Activated CD4-positive, alpha-beta T cell treated with anti-CD3 and anti-CD28 coated beads, Interleukin-2, amount 10 ng/mL, durations not matched to agents 24 days and 14 days (primary cell): ENCODE measurements around the gene MCM7. TPM values are rescaled to one million over a fixed set of nuclear protein-coding genes. Genes with fewer than 3 reads are reported as not detected.

Experiments
- DNase-seq: peaks from one replicate; pipeline ENCODE4 v3.0.0; 2022
- H3K27ac Mint-ChIP-seq: one replicate; pipeline ENCODE4 v1.8.0; 2022; ENCODE audit warnings: mild to moderate bottlenecking, mixed read lengths
- H3K27me3 Mint-ChIP-seq: one replicate; pipeline ENCODE4 v1.8.0; 2022; ENCODE audit warnings: mixed read lengths
- H3K36me3 Mint-ChIP-seq: one replicate; pipeline ENCODE4 v1.8.0; 2022; ENCODE audit warnings: low read depth, mild to moderate bottlenecking, mixed read lengths
- H3K4me1 Mint-ChIP-seq: one replicate; pipeline ENCODE4 v1.8.0; 2021; ENCODE audit warnings: mixed read lengths
- H3K4me3 Mint-ChIP-seq: one replicate; pipeline ENCODE4 v1.8.0; 2022; ENCODE audit warnings: mild to moderate bottlenecking, moderate library complexity, mixed read lengths
- H3K9me3 Mint-ChIP-seq: one replicate; pipeline ENCODE4 v1.8.0; 2021; ENCODE audit warnings: mixed read lengths
- intact Hi-C: fragments of 100-400 bp; cut with micrococcal nuclease; formaldehyde crosslinking; loops from one replicate; pipeline ENCODE4 v1.15.1; 2023
- total RNA-seq: library from RNA; stranded (reverse); gene quantifications from 2 replicates; pipeline ENCODE4 v1.2.3, GENCODE V29; 2022

The MCM7 gene
- total RNA-seq, 1 donor from 2014 or later, result 464 TPM

DNA sequence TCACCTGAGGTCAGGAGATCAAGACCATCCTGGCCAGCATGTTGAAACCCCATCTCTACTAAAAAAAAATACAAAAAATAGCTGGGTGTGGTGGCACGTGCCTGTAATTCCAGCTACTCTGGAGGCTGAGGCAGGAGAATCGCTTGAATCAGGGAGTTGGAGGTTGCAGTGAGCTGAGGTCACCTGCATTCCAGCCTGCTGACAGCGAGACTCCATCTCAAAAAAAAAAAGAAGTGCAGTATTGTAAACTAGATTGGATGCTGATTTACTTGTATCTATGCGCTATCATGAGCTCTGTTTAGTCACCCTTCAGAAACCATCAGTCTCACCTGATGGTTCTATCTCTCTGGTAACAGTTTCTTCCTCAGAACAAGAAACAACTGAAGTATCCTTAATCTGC lies 37.8 kb downstream of the MCM7 start:
- Mint-ChIP-seq H3K27ac (no peak overlapping the region), H3K4me3 (no peak overlapping the region), H3K27me3 (no peaks in the 10 kb centered on the region), H3K4me1 (no peaks in the 10 kb centered on the region), H3K9me3 (peaks cover 3% of the 10 kb centered on the region), H3K36me3 (peaks cover 56% of the 10 kb centered on the region)
- DNase-seq, result no peak
- intact Hi-C loops, result no loop called here

DNA sequence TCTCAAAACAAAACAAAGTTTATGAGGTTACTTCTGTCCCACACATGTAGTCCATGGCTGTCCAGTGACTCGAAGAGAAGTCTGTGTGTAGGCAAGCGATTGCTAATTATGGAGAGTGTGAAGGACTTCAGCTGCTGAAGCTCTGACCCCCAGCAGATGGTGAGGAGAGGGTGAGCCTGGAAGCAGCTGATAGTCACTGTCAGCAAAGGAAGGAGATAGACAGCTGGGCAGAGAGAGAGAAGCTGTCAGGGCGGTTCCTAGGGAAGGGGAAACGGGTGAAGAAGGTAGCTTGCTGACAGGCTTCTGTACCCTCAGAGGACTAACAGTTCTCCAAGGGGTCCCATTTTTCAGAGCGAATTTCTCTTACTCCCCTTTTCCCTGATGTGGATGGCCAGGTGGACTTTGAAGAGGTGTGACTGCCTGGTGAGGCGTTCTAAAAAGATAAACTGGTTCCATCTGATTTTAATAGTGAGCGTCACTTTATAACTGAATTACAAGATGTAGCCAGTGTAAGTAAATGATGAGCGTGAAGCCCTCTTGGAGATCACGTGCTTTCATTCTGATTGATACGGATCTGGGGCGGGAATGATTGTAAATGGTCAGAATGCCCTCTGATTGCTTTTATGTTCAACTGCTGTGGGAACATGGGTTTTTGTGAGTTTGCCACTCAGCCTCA lies 39.5 kb downstream of the MCM7 start:
- no peaks in the 10 kb centered on the region for H3K4me1 Mint-ChIP-seq
- no peaks in the 10 kb centered on the region for H3K27me3 Mint-ChIP-seq
- intact Hi-C loops, result no loop called here
- peaks cover 55% of the 10 kb centered on the region for H3K36me3 Mint-ChIP-seq
- no peak overlapping the region for H3K4me3 Mint-ChIP-seq
- no peak overlapping the region for H3K27ac Mint-ChIP-seq
- DNase-seq, result no peak
- no peaks in the 10 kb centered on the region for H3K9me3 Mint-ChIP-seq

DNA sequence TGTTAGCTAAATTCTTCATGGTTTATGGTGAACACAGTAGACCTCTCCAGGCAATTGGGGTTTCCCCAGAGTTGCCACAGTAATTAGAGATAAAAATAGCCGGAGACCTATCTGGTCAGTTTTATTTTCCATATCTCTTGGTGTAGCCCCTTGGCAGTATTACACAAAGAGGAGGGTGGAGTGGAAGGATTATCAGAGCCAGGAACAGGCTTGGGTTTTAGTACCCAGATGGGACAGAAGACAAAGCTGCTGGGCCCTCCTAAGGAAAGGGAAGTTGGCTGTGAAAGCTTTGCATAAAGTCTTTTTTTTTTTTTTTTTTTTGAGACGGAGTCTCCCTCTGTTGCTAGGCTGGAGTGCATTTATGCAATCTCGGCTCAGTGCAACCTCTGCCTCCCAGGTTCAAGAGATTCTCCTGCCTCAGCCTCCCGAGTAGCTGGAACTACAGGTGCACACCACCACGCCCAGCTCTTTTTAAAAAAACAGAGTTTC lies 41.9 kb downstream of the MCM7 start:
- Mint-ChIP-seq H3K27me3 (no peaks in the 10 kb centered on the region), H3K4me1 (no peaks in the 10 kb centered on the region), H3K36me3 (peaks cover 41% of the 10 kb centered on the region), H3K27ac (no peak overlapping the region), H3K4me3 (no peak overlapping the region), H3K9me3 (no peaks in the 10 kb centered on the region)
- intact Hi-C loops, result no loop called here
- DNase-seq, result no peak

DNA sequence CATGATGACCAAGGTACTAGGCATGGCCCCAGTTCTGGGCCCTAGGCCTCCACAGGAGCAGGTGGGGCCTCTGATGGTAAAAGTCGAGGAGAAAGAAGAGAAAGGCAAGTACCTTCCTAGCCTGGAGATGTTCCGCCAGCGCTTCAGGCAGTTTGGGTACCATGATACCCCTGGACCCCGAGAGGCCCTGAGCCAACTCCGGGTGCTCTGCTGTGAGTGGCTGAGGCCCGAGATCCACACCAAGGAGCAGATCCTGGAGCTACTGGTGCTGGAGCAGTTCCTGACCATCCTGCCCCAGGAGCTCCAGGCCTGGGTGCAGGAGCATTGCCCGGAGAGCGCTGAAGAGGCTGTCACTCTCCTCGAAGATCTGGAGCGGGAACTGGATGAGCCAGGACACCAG lies 44.2 kb downstream of the MCM7 start:
- H3K9me3 Mint-ChIP-seq, result no peaks in the 10 kb centered on the region
- no peak for DNase-seq
- peaks cover 32% of the 10 kb centered on the region for H3K36me3 Mint-ChIP-seq
- H3K4me1 Mint-ChIP-seq, result no peaks in the 10 kb centered on the region
- intact Hi-C loops, result no loop called here
- H3K4me3 Mint-ChIP-seq, result no peak overlapping the region
- H3K27me3 Mint-ChIP-seq, result no peaks in the 10 kb centered on the region
- H3K27ac Mint-ChIP-seq, result peak overlapping the region; percentile 36

DNA sequence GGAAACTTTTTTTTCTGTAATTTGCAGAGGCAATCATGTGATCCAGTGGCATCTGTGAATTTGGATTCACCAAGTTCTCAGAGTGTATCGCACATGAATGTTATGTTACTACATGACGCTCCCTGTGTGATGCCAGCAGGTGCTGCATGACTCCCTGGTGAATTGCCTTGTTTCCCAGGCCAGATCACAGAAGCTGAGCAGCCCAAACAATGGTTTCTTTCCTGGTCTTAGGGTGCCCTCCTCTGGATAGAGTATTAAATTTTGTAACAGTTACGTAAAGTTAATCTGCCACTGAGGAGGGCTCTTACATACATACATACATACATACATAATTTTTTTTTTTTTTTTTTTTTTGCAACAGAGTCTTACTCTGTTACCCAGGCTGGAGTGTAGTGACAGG lies 48.0 kb downstream of the MCM7 start:
- no peaks in the 10 kb centered on the region for H3K27me3 Mint-ChIP-seq
- no peaks in the 10 kb centered on the region for H3K9me3 Mint-ChIP-seq
- intact Hi-C loops, result loop anchor here (2.0 to 5.0 kb wide), 3 partner anchors 36 to 76 kb away; partner anchors contain the start of genes AZGP1 and ZKSCAN1
- peaks cover 10% of the 10 kb centered on the region for H3K4me1 Mint-ChIP-seq
- no peak overlapping the region for H3K4me3 Mint-ChIP-seq
- peak; percentile 81 for DNase-seq
- H3K36me3 Mint-ChIP-seq, result peaks cover 14% of the 10 kb centered on the region
- no peak overlapping the region for H3K27ac Mint-ChIP-seq

DNA sequence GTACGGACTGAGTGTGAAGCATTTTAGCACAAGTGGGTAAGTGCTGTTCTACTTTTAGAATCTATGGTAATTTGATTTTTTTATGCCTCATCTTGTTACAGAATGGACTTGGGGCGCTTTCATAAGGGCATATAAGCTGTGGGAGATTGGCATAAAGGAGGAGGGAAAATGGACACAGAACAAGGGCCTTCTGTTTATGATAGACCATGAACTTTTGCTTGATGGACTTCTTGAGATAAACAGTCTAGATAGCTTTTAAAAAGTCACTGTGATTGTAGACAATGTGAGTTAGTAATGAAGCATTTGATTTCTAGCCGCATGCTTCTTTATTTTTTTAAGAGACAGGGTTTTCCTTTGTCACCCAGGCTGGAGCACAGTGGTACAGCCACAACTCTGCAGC lies 49.6 kb downstream of the MCM7 start:
- Mint-ChIP-seq H3K27me3 (peaks cover under 1% of the 10 kb centered on the region), H3K36me3 (peaks cover 2% of the 10 kb centered on the region), H3K4me3 (peak overlapping the region; percentile 53), H3K4me1 (peaks cover 10% of the 10 kb centered on the region), H3K27ac (no peak overlapping the region), H3K9me3 (no peaks in the 10 kb centered on the region)
- no peak for DNase-seq
- intact Hi-C loops, result loop anchor here (2.0 to 5.0 kb wide), 3 partner anchors 34 to 74 kb away; partner anchors contain the start of genes AZGP1 and ZKSCAN1

DNA sequence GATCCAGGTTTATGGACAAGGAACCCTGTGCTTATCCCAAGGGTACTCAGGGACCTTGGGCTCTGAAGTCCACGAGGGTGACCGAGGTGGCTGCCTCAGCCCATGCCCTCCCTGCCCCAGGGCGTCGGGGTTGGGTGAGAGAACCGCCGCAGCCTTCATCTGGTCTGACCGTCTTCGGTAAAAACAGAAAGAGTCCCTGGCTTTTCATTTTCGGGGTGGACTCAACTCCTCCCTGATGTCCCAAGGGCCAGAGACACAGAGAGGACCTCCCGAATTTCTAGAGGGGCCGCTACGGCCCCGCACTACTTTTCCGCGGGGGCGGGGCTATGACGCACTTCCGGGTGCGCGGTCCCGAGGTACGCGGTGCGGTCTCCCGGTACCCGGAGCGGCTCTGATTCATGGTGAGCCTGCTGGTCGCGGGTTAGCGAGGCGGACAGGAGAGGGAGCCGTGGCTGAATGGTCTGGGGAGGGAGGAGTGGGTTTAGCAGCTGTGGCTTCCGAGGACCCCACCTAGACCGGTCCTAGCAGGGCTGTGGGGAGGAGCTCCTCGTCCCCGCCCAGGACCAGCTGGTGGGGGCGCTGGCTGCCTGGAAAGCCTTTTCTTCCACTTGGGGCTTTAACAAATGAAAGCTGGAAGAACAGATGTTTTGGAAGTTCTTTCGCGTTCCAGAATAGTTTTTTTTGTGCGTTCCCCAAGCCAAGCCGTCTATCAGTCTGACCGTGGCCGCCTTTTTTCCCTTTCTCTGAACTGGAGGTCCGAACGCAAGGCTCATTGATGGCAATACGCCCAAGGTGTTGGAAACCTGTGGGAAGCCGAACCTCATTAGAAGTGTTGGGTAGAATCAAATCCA lies 51.5 kb downstream of the MCM7 start, which contains the start of gene ZSCAN21:
ZSCAN21 (plus strand) TSS at position 334 of the 851 bp plus-strand sequence. CDS start 7,233 bp downstream, outside the sequence.
- H3K27ac Mint-ChIP-seq, result peak within 1 kb of the TSS; percentile 93

DNA sequence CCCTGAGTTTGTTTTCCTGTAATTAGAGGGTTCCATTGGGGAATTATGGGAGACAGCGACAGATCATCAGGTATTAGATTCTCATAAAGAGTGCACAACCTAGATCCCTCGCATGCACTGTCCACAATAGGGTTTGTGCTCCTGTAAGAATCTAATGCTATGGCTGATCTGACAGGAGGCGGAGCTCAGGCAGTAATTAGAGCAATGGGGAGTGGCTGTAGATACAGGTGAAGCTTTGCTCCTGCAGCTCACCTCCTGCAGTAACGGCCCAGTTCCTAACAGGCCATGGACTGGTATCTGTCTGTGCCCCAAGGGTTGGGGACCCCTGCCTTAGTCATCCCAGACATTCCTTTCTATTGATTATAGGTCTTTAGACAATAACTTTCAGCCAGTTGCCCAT lies 52.5 kb downstream of the MCM7 start:
- Mint-ChIP-seq H3K4me3 (peak overlapping the region; percentile 62), H3K4me1 (peaks cover 13% of the 10 kb centered on the region), H3K27me3 (peaks cover 3% of the 10 kb centered on the region), H3K27ac (peak overlapping the region; percentile 32), H3K9me3 (no peaks in the 10 kb centered on the region), H3K36me3 (peaks cover 4% of the 10 kb centered on the region)
- DNase-seq, result no peak
- intact Hi-C loops, result loop anchor here (5.0 kb wide), 1 partner anchor 34 kb away; the partner anchor contains the start of gene ZNF3

More for the DNA sequence above, 51.5 kb downstream of the MCM7 start, which contains the start of gene ZSCAN21:
- Mint-ChIP-seq H3K36me3 (peaks cover 2% of the 10 kb centered on the region), H3K27me3 (peaks cover 3% of the 10 kb centered on the region), H3K4me3 (peak within 1 kb of the TSS; percentile 94), H3K4me1 (peaks cover 12% of the 10 kb centered on the region), H3K9me3 (no peaks in the 10 kb centered on the region)
- intact Hi-C loops, result loop anchor here (5.0 kb wide), 3 partner anchors 32 to 72 kb away; partner anchors contain the start of genes AZGP1, ZKSCAN1 and ZNF3
- DNase-seq, result peak; percentile 95

DNA sequence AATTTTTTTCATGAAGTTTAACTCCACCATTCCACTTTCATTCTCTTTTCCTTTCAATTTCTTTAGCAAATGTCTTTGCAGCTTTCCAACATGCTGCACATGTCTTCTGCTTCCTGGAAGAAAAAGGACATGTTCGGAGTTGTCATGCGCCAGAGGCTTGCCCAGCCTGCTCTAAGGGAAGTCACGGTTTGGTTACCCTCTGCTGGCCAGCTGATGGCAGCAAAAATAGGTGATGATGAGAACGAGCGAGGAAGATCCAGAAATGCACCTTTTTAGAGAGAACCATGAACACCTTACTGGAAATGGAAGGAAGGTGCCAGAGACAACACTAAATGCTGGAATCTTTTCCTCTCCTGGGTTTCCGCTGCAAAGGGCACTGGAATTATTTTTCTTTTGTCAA lies 56.5 kb downstream of the MCM7 start:
- Mint-ChIP-seq H3K4me3 (no peak overlapping the region), H3K27me3 (peaks cover 3% of the 10 kb centered on the region), H3K36me3 (peaks cover 4% of the 10 kb centered on the region), H3K9me3 (no peaks in the 10 kb centered on the region), H3K27ac (no peak overlapping the region), H3K4me1 (peaks cover 14% of the 10 kb centered on the region)
- peak; percentile 61 for DNase-seq
- intact Hi-C loops, result loop anchor here (5.0 kb wide), 1 partner anchor 38 kb away; the partner anchor contains the start of gene ZNF3

Other genes starting within 250 kb of the MCM7 start
- 0.19 and 0.33 TPM in 2 replicates for gene OR2AE1, start 224.4 kb downstream of the MCM7 start, total RNA-seq
- gene TRIM4, start 181.9 kb downstream of the MCM7 start, total RNA-seq, result 22.3 and 24.0 TPM in 2 replicates
- 0.36 TPM in 1 of 2 replicates, not detected in the other for gene GJC3, start 171.8 kb downstream of the MCM7 start, total RNA-seq
- not detected in 2 replicates for gene AZGP1, start 125.4 kb downstream of the MCM7 start, total RNA-seq
- 54.8 and 56.3 TPM in 2 replicates for gene ZKSCAN1, start 85.8 kb downstream of the MCM7 start, total RNA-seq
- gene ZSCAN21, start 51.6 kb downstream of the MCM7 start, total RNA-seq, result 8.0 TPM in 2 replicates
- gene ZNF3, start 19.7 kb downstream of the MCM7 start, total RNA-seq, result 21.5 and 23.3 TPM in 2 replicates
- 109 and 114 TPM in 2 replicates for gene COPS6, start 12.4 kb downstream of the MCM7 start, total RNA-seq
- 13.5 and 16.4 TPM in 2 replicates for gene AP4M1, start 246 bp upstream of the MCM7 start, total RNA-seq
- gene TAF6, start 18.0 kb upstream of the MCM7 start, total RNA-seq, result 68.4 and 71.5 TPM in 2 replicates
- gene CNPY4, start 18.2 kb upstream of the MCM7 start, total RNA-seq, result 16.2 and 17.0 TPM in 2 replicates
- 3.0 and 3.5 TPM in 2 replicates for gene MBLAC1, start 25.6 kb upstream of the MCM7 start, total RNA-seq
- 123 and 126 TPM in 2 replicates for gene LAMTOR4, start 47.5 kb upstream of the MCM7 start, total RNA-seq
- 31.7 and 39.2 TPM in 2 replicates for gene TRAPPC14, start 57.3 kb upstream of the MCM7 start, total RNA-seq
- gene GAL3ST4, start 67.2 kb upstream of the MCM7 start, total RNA-seq, result 2.1 TPM in 2 replicates
- 6.3 and 7.9 TPM in 2 replicates for gene GPC2, start 76.0 kb upstream of the MCM7 start, total RNA-seq
- 23.7 TPM in 2 replicates for gene STAG3, start 76.5 kb upstream of the MCM7 start, total RNA-seq
- gene PVRIG, start 118.6 kb upstream of the MCM7 start, total RNA-seq, result 20.9 and 21.6 TPM in 2 replicates
- not detected in 2 replicates for gene SPDYE3, start 206.3 kb upstream of the MCM7 start, total RNA-seq